Measurements from ENCODE around the gene CNOT10.

CNOT10 gene

DNA sequence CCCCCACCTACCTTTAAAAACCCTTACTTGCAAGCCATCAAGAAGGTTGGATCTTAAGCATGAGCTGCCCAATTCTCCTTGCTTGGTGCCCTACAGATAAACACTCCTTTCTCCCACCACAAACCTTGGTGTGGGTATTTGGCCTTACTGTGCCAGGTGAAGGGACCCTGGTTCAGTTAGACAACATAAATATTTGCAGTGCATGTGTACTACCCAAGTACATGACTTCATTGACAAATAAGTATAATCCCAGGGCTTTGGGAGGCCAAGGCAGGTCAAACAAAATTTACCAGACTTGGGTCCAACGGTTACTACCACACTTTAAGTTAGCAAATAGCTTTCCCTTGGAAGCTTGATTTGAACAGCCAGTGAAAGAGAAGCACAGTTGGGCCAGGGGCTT is 9.3 kb upstream of the CNOT10 start:
- TF ChIP-seq, protein P1, sequence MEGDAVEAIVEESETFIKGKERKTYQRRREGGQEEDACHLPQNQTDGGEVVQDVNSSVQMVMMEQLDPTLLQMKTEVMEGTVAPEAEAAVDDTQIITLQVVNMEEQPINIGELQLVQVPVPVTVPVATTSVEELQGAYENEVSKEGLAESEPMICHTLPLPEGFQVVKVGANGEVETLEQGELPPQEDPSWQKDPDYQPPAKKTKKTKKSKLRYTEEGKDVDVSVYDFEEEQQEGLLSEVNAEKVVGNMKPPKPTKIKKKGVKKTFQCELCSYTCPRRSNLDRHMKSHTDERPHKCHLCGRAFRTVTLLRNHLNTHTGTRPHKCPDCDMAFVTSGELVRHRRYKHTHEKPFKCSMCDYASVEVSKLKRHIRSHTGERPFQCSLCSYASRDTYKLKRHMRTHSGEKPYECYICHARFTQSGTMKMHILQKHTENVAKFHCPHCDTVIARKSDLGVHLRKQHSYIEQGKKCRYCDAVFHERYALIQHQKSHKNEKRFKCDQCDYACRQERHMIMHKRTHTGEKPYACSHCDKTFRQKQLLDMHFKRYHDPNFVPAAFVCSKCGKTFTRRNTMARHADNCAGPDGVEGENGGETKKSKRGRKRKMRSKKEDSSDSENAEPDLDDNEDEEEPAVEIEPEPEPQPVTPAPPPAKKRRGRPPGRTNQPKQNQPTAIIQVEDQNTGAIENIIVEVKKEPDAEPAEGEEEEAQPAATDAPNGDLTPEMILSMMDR (conservative IDR thresholded peaks at IDR 0.05; ENCODE audit: low read depth, low read length): no peak
- H3K4me3 ChIP-seq (ENCODE audit: low read depth, low read length): no peak overlapping the region
- no peak for DNase-seq (ENCODE audit: low read depth)

- DNase-seq (ENCODE audit: low read depth): no peak
- no peak overlapping the region for H3K4me3 ChIP-seq (ENCODE audit: low read depth, low read length)
- TF ChIP-seq, protein P1 (conservative IDR thresholded peaks at IDR 0.05; ENCODE audit: low read depth, low read length): no peak
Measured at GRCh38 chr3:32681811-32682210, 3.2 kb upstream of the CNOT10 start.

DNA sequence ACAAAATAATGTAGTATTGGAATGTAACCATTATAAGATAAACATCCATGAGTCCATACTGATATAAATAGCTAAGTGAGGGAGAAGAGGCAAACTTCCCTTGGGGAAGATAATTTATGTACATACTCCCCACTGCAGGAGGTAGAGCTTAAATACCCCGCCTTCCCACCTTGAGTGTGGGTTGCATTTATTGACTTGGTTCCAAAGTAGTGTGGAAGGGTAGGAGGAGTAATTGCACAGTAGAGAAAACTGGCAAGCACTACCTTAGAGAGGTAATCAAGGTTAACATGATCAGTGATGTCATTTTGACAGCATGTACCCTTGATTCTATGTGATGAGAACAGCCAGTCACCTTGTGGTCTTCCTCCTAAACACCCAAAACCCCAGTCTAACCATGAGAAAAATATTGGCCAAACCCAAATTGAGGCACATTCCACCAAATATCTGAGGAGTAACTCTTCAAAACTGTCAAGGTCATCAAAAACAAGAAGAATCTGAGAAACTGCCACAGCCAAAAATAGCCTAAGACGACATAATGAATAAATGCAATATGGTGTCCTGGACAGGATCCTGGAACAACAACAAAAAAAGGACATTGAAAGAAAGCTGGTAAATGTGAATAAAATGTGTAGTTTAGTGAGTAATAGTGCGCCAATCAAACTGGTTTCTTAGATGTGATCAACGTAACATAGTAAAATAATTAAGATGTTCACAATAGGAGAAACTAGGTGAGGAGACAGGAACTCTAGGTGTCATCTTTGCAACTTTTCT is 774 bp upstream of the CNOT10 start:
- TF ChIP-seq, protein P1 (conservative IDR thresholded peaks at IDR 0.05; ENCODE audit: low read depth, low read length): no peak
- peak overlapping the region; percentile 98 for H3K4me3 ChIP-seq (ENCODE audit: low read depth, low read length)
- no peak for DNase-seq (ENCODE audit: low read depth)

DNA sequence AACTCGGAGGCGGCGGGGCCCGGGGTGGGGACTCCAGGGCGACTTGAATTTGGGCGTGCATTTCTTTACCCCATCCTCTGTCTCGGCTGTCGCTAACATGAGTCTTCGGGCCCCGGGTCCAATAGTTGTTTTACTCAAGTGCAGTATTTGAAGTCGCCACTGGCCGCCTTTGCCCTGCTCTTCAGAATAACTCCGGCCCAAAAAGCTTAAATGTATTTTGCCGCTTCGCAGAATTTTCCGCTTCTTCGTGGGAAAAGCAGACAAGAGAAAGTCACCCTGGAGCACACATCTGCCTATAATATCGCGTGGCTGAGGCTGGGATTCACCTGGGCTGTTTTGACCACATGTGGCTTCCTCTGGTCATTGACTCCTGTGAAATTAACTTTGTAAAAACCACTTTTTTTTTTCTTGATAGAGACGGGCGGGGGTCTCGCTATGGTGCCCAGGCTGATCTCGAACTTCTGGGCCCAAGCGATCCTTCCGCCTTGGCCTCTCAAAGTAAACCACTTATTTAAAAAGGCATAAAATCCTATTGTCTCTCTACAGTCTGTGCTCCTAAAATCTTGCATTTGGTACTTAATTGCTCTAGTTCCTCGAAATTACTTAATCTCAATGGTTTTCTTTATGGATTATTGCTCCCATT is 676 bp downstream of the CNOT10 start:
- H3K4me3 ChIP-seq (ENCODE audit: low read depth, low read length): peak overlapping the region; percentile 98
- TF ChIP-seq, protein P1 (conservative IDR thresholded peaks at IDR 0.05; ENCODE audit: low read depth, low read length): no peak
- peak; percentile 36 for DNase-seq (ENCODE audit: low read depth)

DNA sequence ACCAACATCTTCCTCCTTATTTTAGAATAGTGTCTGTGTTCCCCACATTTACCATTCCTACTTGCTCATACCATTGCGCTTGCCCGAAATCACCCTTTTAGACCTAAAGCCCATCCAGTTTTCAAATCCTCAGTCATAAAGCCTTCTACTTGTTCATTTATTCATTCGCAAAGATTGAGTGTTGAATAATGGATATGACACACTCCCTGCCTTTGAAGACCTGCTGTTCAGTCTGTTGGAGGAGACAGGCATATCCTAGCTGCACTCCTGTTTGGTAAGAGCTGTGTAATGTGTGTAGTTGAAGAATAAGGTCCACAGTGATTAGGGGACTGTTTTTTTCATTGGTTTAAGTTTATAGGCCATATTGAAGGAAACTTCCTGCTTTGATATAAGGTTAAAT is 1.7 kb downstream of the CNOT10 start:
- DNase-seq (ENCODE audit: low read depth): no peak
- H3K4me3 ChIP-seq (ENCODE audit: low read depth, low read length): no peak overlapping the region
- TF ChIP-seq, protein P1 (conservative IDR thresholded peaks at IDR 0.05; ENCODE audit: low read depth, low read length): no peak

DNA sequence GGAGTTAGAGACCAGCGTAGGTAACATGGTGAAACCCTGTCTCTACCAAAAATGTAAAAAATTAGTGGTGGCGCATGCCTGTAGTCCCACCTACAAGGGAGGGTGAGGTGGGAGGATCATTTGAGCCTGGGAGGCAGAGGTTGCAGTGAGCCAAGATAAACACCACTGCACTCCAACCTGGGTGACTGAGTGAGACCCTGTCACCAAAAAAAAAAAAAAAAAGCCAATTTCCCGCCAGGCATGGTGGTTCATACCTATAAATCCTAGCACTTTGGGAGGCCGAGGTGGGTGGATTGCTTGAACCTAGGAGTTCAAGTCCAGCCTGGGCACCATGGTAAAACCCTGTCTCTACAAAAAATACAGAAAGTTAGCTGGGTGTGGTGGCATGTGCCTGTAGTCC is 6.9 kb downstream of the CNOT10 start:
- H3K4me3 ChIP-seq (ENCODE audit: low read depth, low read length): no peak overlapping the region
- no peak for DNase-seq (ENCODE audit: low read depth)
- TF ChIP-seq, protein P1 (conservative IDR thresholded peaks at IDR 0.05; ENCODE audit: low read depth, low read length): no peak

GRCh38 chr3:32696523-32696922 is 11.5 kb downstream of the CNOT10 start:
- TF ChIP-seq, protein P1 (conservative IDR thresholded peaks at IDR 0.05; ENCODE audit: low read depth, low read length): no peak
- no peak overlapping the region for H3K4me3 ChIP-seq (ENCODE audit: low read depth, low read length)
- no peak for DNase-seq (ENCODE audit: low read depth)

All from choroid plexus epithelial cell (primary cell).